GM23248 (cell line): Measurements from ENCODE around the gene STON2.

Source experiments
- EZH2 ChIP-seq: fragments of 200-600 bp; sonication (generic); IDR thresholded peaks from 2 replicates; pipeline ENCODE4 v1.6.1; 2018; ENCODE audit warnings: antibody characterized with exemption, mild to moderate bottlenecking; ENCODE audit not compliant: insufficient read depth, poor library complexity, severe bottlenecking
- EZH2phosphoT487 ChIP-seq: fragments of 200-600 bp; sonication (generic); IDR thresholded peaks from 2 replicates; pipeline ENCODE4 v1.6.1; 2018; ENCODE audit warnings: antibody characterized with exemption, moderate library complexity, mild to moderate bottlenecking, low read depth; ENCODE audit not compliant: insufficient read depth

DNA sequence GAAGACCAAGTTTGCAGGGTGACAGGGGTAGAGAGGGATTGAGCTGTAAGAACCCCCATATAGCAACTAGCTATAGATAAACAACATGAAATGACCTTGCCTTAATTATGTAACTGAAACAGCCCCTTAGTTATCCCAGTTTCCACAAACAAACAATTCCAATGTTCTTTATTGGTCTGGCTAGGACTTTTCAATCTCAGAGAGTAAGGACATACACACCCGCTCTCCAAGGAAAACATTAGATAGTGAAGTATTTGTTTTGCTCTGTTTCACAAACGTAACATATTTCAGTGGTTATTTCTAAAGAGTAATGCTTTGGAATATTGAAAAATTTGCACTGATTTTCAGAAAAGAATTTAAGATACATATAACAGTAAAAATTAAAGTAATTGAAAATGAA is 127.8 kb downstream of the STON2 start:
- no peak for TF ChIP-seq EZH2
- TF ChIP-seq EZH2phosphoT487 = no peak
